A549 (cell line): ENCODE data around the gene HPCAL1.

ENCODE experiments used
- GATA3 ChIP-seq: IDR thresholded peaks from 2 replicates; pipeline ENCODE4 v1.6.1; 2012; ENCODE audit warnings: borderline replicate concordance
- POLR2A ChIP-seq: IDR thresholded peaks from 2 replicates; pipeline ENCODE4 v1.6.1; 2012; ENCODE audit warnings: mild to moderate bottlenecking, low read length
- TF ChIP-seq, protein P1 (sequence below): fragments of 150-350 bp; IDR thresholded peaks from 2 replicates; pipeline ENCODE4 v1.6.1; 2014; ENCODE audit warnings: low read depth, mild to moderate bottlenecking, low read length
- TF ChIP-seq, protein P2 (sequence below): fragments of >200 bp; sonication (Bioruptor Twin); formaldehyde crosslinking; IDR thresholded peaks from 3 replicates; pipeline ENCODE4 v1.5.1; 2016

DNA sequence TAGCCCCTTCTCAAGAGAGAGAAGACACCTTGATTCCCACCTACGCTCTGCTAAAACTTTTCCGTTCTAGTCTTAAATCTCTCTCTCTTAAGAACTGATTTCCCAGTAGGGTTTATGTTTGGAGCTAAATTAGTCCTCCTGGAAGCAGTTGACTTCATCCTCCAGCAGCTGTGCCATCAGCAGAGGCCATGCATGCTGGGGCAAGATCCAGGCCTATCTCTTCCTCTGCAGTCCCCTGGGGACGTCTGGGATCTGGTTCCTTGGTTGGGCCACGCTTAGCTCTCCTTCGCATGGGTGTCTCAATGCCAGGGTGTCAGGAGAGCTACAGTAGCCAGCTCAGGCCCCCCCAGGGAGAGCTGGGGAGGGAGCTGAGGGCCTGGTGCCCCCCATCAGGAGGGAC lies 49.7 kb downstream of the HPCAL1 start:
- TF ChIP-seq POLR2A (no peak), GATA3 (no peak)
- TF ChIP-seq, protein P1, sequence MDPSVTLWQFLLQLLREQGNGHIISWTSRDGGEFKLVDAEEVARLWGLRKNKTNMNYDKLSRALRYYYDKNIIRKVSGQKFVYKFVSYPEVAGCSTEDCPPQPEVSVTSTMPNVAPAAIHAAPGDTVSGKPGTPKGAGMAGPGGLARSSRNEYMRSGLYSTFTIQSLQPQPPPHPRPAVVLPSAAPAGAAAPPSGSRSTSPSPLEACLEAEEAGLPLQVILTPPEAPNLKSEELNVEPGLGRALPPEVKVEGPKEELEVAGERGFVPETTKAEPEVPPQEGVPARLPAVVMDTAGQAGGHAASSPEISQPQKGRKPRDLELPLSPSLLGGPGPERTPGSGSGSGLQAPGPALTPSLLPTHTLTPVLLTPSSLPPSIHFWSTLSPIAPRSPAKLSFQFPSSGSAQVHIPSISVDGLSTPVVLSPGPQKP = no peak
- TF ChIP-seq, protein P2, sequence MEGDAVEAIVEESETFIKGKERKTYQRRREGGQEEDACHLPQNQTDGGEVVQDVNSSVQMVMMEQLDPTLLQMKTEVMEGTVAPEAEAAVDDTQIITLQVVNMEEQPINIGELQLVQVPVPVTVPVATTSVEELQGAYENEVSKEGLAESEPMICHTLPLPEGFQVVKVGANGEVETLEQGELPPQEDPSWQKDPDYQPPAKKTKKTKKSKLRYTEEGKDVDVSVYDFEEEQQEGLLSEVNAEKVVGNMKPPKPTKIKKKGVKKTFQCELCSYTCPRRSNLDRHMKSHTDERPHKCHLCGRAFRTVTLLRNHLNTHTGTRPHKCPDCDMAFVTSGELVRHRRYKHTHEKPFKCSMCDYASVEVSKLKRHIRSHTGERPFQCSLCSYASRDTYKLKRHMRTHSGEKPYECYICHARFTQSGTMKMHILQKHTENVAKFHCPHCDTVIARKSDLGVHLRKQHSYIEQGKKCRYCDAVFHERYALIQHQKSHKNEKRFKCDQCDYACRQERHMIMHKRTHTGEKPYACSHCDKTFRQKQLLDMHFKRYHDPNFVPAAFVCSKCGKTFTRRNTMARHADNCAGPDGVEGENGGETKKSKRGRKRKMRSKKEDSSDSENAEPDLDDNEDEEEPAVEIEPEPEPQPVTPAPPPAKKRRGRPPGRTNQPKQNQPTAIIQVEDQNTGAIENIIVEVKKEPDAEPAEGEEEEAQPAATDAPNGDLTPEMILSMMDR = no peak
